Measurements from ENCODE around the gene NMRK2. TPM values are rescaled to one million over a fixed set of nuclear protein-coding genes. Genes with fewer than 3 reads are reported as not detected.
"Not testable (repeated sequence)": the region's sequence is repeated elsewhere in the genome, so short reads cannot be mapped to it uniquely, and the experiment has no call there.

The NMRK2 gene
- total RNA-seq, 2 experiments from 2014 or later, result not detected

DNA sequence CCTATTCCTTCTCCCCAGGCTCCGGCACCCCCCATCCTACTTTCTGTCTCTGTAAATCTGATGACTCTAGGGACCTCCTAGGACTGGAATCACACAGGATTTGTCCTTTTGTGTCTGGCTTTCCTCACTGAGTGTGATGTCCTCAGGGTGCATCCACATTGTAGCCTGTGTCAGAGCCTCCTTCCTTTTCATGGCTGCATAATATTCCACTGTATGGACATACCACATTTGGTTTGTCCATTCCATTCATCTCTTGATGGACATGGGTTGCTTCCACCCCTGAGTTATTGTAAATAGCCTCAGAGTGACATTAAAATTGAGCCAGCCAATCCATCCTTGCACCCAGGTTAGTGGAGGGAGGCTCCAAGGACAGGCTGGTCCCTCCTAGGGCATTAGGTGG lies 22.8 kb upstream of the NMRK2 start:
- CTCF ChIA-PET, result no interaction called here
- Mint-ChIP-seq H3K9me3 (peaks cover 5% of the 10 kb centered on the region), H3K4me3 (no peak overlapping the region), H3K27me3 (no peaks in the 10 kb centered on the region), H3K4me1 (peaks cover 2% of the 10 kb centered on the region), H3K27ac (no peak overlapping the region), H3K36me3 (ENCODE audit: low read depth) (no peaks in the 10 kb centered on the region)
- DNase-seq, result no peak
- POLR2A ChIA-PET, result no interaction called here

DNA sequence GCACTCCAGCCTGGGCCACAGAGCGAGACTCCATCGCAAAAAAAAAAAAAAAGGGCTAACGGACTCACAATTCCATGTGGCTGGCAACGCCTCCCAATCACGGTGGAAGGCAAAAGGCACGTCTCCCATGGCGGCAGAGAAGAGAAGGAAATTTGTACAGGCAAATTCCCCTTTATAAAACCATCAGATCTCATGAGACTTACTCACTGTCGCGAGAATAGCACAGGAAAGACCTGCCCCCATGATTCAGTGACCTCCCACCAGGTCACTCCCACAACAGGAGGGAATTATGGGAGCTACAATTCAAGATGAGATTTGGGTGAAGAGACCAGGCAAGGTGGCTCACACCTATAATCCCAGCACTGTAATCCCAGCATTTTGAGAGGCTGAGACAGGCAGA lies 18.7 kb upstream of the NMRK2 start:
- ChIA-PET POLR2A (no interaction called here), CTCF (no interaction called here)
- Mint-ChIP-seq H3K4me3 (no peak overlapping the region), H3K4me1 (no peaks in the 10 kb centered on the region), H3K9me3 (peaks cover 5% of the 10 kb centered on the region), H3K27me3 (no peaks in the 10 kb centered on the region), H3K36me3 (ENCODE audit: low read depth) (no peaks in the 10 kb centered on the region), H3K27ac (no peak overlapping the region)
- no peak for DNase-seq

DNA sequence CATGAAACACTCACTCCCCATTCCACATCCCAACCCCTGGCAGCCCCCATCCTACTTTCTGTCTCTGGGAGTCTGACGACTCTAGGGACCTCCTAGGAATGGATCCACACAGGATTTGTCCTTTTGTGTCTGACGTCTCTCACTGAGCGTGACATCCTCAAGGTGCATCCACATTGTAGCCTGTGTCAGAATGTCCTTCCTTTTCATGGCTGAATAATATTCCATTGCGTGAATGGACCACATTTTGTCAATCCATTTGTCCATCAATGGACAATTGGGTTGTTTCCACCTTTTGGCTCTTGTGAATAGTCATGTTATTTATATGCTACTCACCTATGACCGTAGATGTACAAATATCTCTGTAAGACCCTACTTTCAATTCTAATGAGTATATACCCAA lies 16.8 kb upstream of the NMRK2 start:
- Mint-ChIP-seq H3K27ac (no peak overlapping the region), H3K4me1 (no peaks in the 10 kb centered on the region), H3K9me3 (peaks cover 5% of the 10 kb centered on the region), H3K36me3 (ENCODE audit: low read depth) (no peaks in the 10 kb centered on the region), H3K27me3 (no peaks in the 10 kb centered on the region), H3K4me3 (no peak overlapping the region)
- CTCF ChIA-PET, result no interaction called here
- POLR2A ChIA-PET, result no interaction called here
- no peak for DNase-seq

DNA sequence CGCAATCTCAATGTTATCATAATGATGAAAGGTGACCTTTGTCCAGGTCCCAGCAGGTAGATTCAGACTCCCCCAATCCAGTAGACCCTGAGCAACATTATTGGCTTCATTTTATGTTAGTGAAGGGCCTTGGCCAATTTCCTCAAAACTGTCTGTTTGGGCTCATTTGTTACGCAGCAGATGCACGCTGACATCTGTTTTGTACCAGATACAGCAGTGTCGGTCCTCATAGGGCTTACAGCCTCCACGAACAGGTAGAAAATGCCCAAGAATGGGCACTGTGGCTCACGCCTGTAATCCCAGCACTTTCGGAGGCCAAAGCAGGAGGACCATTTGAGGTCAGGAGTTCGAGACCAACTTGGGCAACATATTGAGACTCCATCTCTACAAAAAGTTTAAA lies 13.1 kb upstream of the NMRK2 start:
- Mint-ChIP-seq H3K27ac (no peak overlapping the region), H3K4me3 (no peak overlapping the region), H3K9me3 (peaks cover 12% of the 10 kb centered on the region), H3K27me3 (no peaks in the 10 kb centered on the region), H3K36me3 (ENCODE audit: low read depth) (peaks cover 3% of the 10 kb centered on the region), H3K4me1 (no peaks in the 10 kb centered on the region)
- DNase-seq, result no peak
- CTCF ChIA-PET, result interaction anchor here (0.7 kb wide), 1 partner anchor 34 kb away, joined by 3 read pairs; no protein-coding TSS in a partner anchor
- POLR2A ChIA-PET, result no interaction called here

DNA sequence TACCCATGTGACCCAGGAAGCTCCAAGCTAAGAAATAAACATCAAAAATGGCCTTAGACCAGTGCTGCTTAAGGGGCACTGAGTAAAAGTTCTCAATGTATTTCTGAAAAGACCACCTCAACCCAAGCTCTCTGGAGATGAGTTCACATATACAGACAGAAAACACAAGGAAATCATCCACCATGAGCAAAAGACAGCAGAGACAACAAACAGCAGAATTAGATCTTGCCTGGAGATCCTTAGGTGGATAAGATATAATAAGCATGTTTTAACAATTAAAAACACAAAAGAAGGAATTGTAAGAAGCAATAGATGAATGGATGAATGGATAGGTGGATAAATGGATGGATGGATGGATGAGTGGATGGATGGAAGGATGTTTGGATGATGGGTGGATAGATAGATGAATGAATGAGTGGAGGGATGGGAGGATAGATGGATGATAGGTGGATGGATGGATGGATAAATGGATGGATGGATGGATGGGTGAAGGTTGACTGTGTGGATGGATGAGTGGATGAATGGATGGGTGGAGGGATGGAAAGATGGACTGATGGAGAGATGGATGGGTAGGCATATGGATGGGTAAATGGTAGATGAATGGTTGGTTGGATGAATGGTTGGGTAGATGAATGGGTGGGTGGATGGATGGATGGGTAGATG lies 9.6 kb upstream of the NMRK2 start:
- no peak overlapping the region for H3K4me3 Mint-ChIP-seq
- peaks cover 3% of the 10 kb centered on the region for H3K36me3 Mint-ChIP-seq (ENCODE audit: low read depth)
- CTCF ChIA-PET, result no interaction called here

DNA sequence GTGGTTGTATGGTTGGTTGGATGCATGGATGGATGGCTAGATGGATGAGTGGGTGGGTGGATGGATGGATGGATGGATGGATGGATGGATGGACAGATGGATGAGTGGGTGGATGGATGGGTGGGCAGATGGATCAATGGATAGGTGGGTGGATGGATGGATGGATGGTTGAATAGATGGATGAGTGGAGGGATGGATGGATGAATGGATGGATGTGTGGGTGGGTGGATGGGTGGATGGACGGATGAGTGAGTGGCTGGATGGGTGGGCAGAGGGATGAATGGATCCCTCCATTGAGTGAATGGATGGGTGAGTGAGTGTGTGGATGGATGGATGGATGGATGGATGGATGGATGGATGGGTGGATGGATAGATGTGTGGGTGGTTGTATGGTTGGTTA lies 9.0 kb upstream of the NMRK2 start:
- CTCF ChIA-PET, result no interaction called here
- no peaks in the 10 kb centered on the region for H3K27me3 Mint-ChIP-seq
- peaks cover 17% of the 10 kb centered on the region for H3K9me3 Mint-ChIP-seq
- no peaks in the 10 kb centered on the region for H3K4me1 Mint-ChIP-seq
- peaks cover 3% of the 10 kb centered on the region for H3K36me3 Mint-ChIP-seq (ENCODE audit: low read depth)
- H3K4me3 Mint-ChIP-seq, result no peak overlapping the region
- DNase-seq, result no peak
- POLR2A ChIA-PET, result no interaction called here
- no peak overlapping the region for H3K27ac Mint-ChIP-seq

More for the DNA sequence above, 9.6 kb upstream of the NMRK2 start:
- no peaks in the 10 kb centered on the region for H3K27me3 Mint-ChIP-seq
- POLR2A ChIA-PET, result no interaction called here
- no peak overlapping the region for H3K27ac Mint-ChIP-seq
- peaks cover 17% of the 10 kb centered on the region for H3K9me3 Mint-ChIP-seq
- no peak for DNase-seq
- no peaks in the 10 kb centered on the region for H3K4me1 Mint-ChIP-seq

DNA sequence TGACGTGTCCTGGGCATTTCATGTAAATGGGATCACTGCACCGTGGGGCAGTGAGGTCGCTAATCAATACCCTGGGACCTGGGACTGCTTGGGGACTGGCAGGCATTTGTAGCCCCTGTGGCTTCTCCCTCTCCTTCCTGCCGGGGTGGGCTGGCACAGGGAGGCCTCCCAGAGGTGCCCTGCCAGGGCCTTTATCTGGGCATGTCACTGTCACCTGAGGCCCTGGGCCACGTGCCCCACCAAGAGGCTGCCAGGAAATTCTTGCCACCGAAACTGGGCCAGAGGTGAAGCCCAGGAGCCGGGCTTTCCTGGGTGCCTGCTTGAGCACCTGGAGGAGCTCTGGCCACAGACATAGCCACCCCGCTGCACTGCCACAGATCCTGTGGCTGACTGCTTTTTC lies 1.8 kb upstream of the NMRK2 start:
- peaks cover 15% of the 10 kb centered on the region for H3K27me3 Mint-ChIP-seq
- DNase-seq, result no peak
- H3K9me3 Mint-ChIP-seq, result no peaks in the 10 kb centered on the region
- no peak overlapping the region for H3K27ac Mint-ChIP-seq
- no peaks in the 10 kb centered on the region for H3K4me1 Mint-ChIP-seq
- ChIA-PET POLR2A (no interaction called here), CTCF (no interaction called here)
- H3K4me3 Mint-ChIP-seq, result no peak overlapping the region
- H3K36me3 Mint-ChIP-seq (ENCODE audit: low read depth), result no peaks in the 10 kb centered on the region

DNA sequence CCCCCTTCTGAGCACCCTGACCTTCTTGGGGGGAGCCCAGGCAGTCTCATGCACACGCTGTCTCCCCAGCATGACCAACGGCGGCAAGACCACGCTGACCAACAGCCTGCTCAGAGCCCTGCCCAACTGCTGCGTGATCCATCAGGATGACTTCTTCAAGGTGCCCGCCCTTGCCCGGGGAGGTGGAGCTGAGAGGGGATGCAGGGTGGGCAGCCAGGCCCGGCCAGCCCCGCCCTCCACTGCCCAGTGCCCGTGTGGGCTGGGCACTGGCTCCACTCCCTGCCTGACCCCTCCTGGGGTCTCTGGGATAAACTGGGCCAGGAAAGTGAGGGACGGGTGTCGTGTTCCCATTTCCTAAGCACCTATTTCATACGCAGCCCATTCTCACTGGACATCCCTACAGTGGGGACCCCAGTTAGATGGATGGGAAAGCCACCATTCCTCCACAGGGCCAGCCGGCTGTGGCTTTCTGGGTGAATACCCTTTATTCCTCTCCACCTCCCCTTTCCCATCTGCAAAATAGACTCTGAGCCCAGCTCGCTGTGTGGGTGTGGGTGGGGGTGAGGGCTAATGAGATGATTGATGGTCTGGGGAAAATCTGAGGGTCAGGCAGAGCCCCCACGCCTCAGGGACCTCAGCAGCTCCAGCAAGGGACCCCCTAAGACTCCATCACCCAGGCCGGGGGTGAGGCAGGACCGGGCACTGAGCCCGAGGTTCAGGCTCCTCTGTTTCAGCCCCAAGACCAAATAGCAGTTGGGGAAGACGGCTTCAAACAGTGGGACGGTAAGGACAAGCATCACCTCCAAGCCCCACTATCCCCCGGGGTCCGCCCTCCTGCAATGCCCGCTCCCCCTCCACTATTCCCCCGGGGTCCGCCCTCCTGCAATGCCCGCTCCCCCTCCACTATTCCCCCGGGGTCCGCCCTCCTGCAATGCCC lies 3.9 kb downstream of the NMRK2 start:
- Mint-ChIP-seq H3K4me1 (no peaks in the 10 kb centered on the region), H3K4me3 (no peak overlapping the region), H3K27me3 (peaks cover 10% of the 10 kb centered on the region), H3K9me3 (no peaks in the 10 kb centered on the region), H3K36me3 (ENCODE audit: low read depth) (no peaks in the 10 kb centered on the region), H3K27ac (no peak overlapping the region)
- ChIA-PET POLR2A (no interaction called here), CTCF (no interaction called here)
- no peak for DNase-seq

DNA sequence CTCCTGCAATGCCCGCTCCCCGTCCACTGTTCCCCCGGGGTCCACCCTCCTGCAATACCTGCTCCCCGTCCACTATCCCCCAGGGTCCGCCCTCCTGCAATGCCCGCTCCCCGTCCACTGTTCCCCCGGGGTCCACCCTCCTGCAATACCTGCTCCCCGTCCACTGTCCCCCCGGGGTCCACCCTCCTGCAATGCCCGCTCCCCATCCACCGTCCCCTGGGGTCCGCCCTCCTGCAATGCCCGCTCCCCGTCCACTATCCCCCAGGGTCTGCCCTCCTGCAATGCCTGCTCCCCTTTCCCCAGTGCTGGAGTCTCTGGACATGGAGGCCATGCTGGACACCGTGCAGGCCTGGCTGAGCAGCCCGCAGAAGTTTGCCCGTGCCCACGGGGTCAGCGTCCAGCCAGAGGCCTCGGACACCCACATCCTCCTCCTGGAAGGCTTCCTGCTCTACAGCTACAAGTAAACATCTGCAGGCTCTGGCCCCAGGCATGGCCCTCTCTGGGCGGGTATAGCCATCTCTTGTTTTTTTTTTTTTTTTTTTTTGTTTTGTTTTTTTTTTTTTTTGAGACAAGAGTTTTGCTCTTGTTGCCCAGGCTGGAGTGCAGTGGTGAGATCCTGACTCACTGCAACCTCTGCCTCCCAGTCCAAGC lies 5.6 kb downstream of the NMRK2 start:
- H3K36me3 Mint-ChIP-seq (ENCODE audit: low read depth); H3K4me3 Mint-ChIP-seq; H3K27ac Mint-ChIP-seq; H3K27me3 Mint-ChIP-seq; POLR2A ChIA-PET; H3K4me1 Mint-ChIP-seq; CTCF ChIA-PET; DNase-seq; H3K9me3 Mint-ChIP-seq: not testable (repeated sequence)

DNA sequence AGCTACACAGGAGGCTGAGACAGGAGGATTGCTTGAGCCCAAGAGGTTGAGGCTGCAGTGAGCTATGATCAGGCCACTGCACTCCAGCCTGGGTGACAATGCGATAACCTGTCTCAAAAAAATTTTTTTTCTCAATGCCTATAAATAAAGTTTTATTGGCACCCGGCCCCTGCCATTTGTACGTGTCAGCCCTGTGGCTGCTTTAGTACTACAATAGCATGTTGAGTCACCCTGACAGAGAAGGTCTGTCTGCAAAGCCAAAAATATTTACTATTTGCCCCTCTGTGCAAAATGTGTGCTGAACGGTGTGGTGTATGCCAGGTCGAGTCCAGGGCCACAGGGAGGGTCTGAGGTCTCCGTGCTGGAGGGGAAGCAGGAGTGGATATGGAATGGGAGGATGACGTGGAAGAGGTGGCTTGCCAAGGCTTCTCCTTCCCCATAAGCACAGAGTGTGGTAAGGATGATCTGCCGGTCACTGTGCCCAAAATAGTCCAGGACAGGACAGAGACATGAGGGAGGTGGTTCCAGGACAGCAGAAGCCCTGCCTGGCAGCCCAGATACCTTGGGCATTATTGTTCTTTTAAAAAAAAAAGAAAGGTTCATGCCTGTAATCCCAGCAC lies 10.0 kb downstream of the NMRK2 start:
- ChIA-PET CTCF (no interaction called here), POLR2A (no interaction called here)
- no peak overlapping the region for H3K4me3 Mint-ChIP-seq
- no peak overlapping the region for H3K27ac Mint-ChIP-seq
- no peaks in the 10 kb centered on the region for H3K27me3 Mint-ChIP-seq
- H3K36me3 Mint-ChIP-seq (ENCODE audit: low read depth), result no peaks in the 10 kb centered on the region
- no peak for DNase-seq
- H3K9me3 Mint-ChIP-seq, result no peaks in the 10 kb centered on the region
- peaks cover 5% of the 10 kb centered on the region for H3K4me1 Mint-ChIP-seq

DNA sequence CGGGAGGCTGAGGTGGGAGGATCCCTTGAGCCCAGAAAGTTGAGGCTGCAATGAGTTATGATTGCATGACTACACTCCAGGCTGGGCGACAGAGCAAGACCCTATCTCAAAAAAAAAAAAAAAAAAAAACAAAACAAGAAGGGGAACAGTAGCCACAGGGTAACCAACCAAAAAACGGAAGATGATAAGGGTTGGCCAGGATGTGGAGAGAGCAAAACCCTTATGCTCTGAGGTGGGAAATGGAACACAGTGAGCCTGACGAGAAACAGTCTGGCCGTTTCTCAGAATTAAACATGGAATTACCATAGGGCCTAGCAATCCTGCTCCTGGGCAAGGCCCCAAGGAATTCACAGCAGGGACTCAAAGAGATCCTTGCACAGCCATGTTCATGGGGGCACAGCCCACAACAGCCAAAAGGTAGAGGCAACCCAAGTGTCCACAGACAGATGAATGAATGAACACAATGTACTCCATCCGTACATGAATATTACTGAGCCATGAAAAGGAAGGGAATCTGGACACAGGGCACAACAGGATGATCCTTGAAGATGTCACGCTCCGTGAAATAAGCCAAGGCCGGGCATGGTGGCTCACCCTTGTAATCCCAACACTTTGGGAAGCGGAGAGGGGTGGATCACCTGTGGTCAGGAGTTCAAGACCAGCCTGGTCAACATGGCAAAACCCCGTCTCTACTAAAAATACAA lies 11.3 kb downstream of the NMRK2 start:
- no peaks in the 10 kb centered on the region for H3K36me3 Mint-ChIP-seq (ENCODE audit: low read depth)
- no peak for DNase-seq
- no peak overlapping the region for H3K27ac Mint-ChIP-seq
- ChIA-PET CTCF (no interaction called here), POLR2A (no interaction called here)
- H3K4me3 Mint-ChIP-seq, result no peak overlapping the region
- H3K4me1 Mint-ChIP-seq, result peaks cover 5% of the 10 kb centered on the region
- no peaks in the 10 kb centered on the region for H3K27me3 Mint-ChIP-seq
- no peaks in the 10 kb centered on the region for H3K9me3 Mint-ChIP-seq

DNA sequence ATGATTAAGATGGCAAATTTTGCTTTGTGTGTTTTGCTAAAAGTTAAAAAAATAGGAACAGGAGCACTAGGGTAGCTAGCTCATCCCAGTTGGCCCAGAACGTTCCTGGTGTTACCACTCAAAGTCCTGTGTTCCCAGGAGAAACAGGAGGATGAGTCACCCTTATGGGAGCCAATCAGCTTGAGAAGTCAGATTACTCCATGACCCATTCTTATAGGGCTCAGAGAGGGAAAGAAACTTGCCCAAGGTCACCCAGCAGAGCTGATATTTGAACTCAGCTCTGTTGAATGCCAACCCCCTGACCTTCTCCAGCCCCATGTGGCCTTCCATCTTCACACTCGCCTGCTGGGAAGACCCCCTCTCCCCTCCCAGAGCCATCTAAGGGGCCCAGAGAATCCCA lies 13.0 kb downstream of the NMRK2 start:
- no peak for DNase-seq
- POLR2A ChIA-PET, result no interaction called here
- Mint-ChIP-seq H3K4me3 (no peak overlapping the region), H3K4me1 (peaks cover 5% of the 10 kb centered on the region), H3K9me3 (no peaks in the 10 kb centered on the region), H3K36me3 (ENCODE audit: low read depth) (no peaks in the 10 kb centered on the region), H3K27ac (no peak overlapping the region), H3K27me3 (no peaks in the 10 kb centered on the region)
- CTCF ChIA-PET, result no interaction called here

DNA sequence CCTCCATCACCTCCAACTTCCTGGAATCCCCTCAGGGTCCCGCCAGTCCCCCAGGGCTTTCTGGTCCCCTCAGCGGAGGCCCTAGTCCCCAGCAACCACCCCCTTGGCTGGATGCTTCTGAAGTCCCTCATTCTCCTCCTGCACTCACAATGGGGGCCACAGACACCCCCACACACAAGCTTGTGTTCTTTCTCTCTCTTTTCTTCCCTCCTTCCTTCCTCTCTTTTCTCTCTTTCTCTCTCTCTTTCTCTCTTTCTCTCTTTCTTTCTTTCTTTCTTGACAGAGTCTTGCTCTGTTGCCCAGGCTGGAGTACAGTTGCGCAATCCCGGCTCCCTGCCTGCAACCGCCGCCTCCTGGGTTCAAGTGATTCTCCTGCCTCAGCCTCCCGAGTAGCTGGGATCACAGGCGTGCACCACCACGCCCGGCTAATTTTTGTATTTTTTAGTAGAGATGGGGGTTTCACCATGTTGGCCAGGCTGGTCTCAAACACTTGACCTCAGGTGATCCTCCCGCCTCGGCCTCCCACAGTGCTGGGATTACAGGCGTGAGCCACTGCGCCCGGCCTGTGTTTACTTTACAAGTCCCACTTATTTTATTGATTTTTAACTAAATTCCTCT lies 14.6 kb downstream of the NMRK2 start:
- H3K4me1 Mint-ChIP-seq; POLR2A ChIA-PET; CTCF ChIA-PET; H3K27ac Mint-ChIP-seq; DNase-seq; H3K9me3 Mint-ChIP-seq; H3K4me3 Mint-ChIP-seq; H3K27me3 Mint-ChIP-seq; H3K36me3 Mint-ChIP-seq (ENCODE audit: low read depth): not testable (repeated sequence)

Measured in activated CD4-positive, alpha-beta memory T cell treated with anti-CD3 and anti-CD28 coated beads, Interleukin-2, amount 10 ng/mL, durations not matched to agents 7 days and 5 days (primary cell).